LNCaP clone FGC (cell line): ENCODE measurements around the gene HMCN2.

Experiments used
- DNase-seq: peaks from one replicate; pipeline ENCODE4 v3.0.0-alpha.2; 2011; ENCODE audit warnings: low read depth
- H3K4me3 ChIP-seq: 2 replicates; pipeline ENCODE4 v1.5.1; 2011; ENCODE audit warnings: mild to moderate bottlenecking, low read depth, low read length, control low read depth
- CTCF ChIP-seq: IDR thresholded peaks from 2 replicates; pipeline ENCODE4 v1.5.1; 2012; ENCODE audit warnings: mild to moderate bottlenecking; ENCODE audit not compliant: control insufficient read depth, insufficient read depth; ENCODE audit errors: extremely low read depth

Gene HMCN2

DNA sequence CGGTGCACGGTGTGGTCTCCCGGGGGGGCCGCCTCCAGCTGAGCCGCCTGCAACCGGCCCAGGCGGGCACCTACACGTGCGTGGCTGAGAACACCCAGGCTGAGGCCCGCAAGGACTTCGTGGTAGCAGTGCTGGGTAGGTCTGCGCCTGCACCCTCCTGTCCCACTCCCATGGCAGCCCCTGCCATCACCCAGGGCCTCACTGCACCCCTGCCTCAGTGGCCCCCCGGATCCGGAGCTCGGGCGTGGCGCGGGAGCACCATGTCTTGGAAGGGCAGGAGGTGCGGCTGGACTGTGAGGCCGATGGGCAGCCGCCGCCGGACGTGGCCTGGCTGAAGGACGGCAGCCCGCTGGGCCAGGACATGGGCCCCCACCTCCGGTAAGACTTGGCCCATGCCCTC lies 125.4 kb downstream of the HMCN2 start:
- H3K4me3 ChIP-seq, result no peak overlapping the region
- no peak for TF ChIP-seq CTCF
- DNase-seq, result no peak

DNA sequence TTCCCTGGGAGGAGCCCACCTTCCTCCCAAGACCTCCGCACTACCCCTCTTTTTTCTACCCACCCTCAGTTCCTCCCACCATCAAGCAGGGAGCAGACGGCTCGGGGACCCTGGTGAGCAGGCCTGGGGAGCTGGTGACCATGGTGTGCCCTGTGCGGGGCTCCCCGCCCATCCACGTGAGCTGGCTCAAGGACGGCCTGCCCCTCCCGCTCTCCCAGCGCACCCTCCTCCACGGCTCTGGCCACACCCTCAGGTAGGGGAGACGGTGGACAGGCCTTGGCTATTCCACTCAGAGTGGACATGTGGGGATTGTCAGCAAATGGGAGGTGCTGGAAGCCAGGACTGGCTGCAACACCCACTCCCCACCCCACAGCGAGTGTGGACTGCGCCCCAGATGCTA lies 126.3 kb downstream of the HMCN2 start:
- no peak overlapping the region for H3K4me3 ChIP-seq
- no peak for DNase-seq

GRCh38 chr9:130393681-130394071 lies 128.1 kb downstream of the HMCN2 start:
- no peak for TF ChIP-seq CTCF
- DNase-seq, result no peak
- H3K4me3 ChIP-seq, result no peak overlapping the region

More for the DNA sequence above, 126.3 kb downstream of the HMCN2 start:
- no peak for TF ChIP-seq CTCF

DNA sequence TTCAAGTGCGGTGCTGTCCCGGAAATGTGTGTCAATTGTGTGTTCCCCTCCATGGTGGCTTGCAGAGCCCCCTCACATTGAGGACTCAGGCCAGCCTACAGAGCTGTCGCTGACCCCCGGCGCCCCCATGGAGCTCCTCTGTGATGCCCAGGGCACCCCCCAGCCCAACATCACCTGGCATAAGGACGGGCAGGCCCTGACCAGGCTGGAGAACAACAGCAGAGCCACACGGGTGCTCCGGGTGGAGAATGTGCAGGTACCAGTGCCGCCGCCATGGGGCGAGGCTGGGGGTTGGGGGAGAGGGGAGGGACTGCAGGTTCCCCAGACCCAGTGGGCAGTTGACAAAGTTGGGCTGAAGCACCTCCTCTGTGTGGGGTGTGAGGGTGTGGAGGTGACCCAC lies 128.8 kb downstream of the HMCN2 start:
- no peak for DNase-seq
- no peak overlapping the region for H3K4me3 ChIP-seq
- TF ChIP-seq CTCF, result no peak

GRCh38 chr9:130394814-130395470 lies 129.4 kb downstream of the HMCN2 start:
- no peak overlapping the region for H3K4me3 ChIP-seq
- no peak for DNase-seq
- no peak for TF ChIP-seq CTCF

DNA sequence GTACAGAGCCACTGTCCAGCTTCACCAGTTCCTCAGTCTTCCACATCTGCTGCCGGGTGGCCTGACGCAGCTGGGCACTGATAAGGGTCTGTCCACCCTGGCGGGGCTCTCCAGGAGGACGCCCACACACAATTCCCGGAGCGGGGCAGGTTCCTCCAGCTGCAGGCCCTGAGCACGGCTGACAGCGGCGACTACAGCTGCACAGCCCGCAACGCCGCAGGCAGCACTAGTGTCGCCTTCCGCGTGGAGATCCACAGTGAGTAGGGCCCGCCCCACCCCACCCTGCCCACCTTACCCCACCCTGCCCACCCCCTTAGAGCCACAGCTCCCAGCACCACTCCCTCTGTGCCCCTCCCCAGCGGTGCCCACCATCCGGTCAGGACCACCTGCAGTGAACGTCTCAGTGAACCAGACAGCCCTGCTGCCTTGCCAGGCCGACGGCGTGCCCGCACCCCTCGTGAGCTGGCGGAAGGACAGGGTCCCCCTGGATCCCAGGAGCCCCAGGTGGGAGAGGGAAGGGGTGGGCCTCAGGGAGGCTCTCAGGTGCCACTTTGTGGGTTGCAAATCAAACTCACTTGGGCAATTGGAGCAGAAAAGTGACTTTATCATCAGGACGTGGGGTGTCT lies 130.4 kb downstream of the HMCN2 start:
- no peak for DNase-seq
- no peak for TF ChIP-seq CTCF
- no peak overlapping the region for H3K4me3 ChIP-seq

- no peak overlapping the region for H3K4me3 ChIP-seq
- DNase-seq, result no peak
- no peak for TF ChIP-seq CTCF
Measured at GRCh38 chr9:130396581-130396980, 131.0 kb downstream of the HMCN2 start.
